Measurements from ENCODE around the gene AFMID.
"Not testable (repeated sequence)": the region's sequence is repeated elsewhere in the genome, so short reads cannot be mapped to it uniquely, and the experiment has no call there.

AFMID gene

DNA sequence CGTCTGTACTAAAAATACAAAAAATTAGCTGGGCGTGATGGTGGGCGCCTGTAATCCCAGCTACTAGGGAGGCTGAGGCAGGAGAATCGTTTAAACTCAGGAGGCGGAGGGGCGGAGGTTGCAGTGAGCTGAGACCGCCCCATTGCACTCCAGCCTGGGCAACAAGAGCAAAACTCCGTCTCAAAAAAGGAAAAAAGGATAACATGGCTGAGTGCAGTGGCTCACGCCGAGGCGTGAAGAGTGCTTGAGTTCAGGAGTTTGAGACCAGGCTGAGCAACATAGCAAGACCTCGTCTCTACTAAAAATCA lies 47.3 kb upstream of the AFMID start:
- H3K14ac ChIP-seq (ENCODE audit: low read length in 2 of 2); H2AK5ac ChIP-seq (ENCODE audit: low read length, severe bottlenecking); H3K4ac ChIP-seq (ENCODE audit: low read depth in 1 of 2, low read length in 2 of 2); H3K18ac ChIP-seq (ENCODE audit: low read depth in 1 of 2, low read length in 2 of 2); H2BK5ac ChIP-seq (ENCODE audit: low read depth, low read length, poor library complexity, severe bottlenecking); H3K4me3 ChIP-seq (ENCODE audit: insufficient read depth in 1 of 2, low read depth in 1 of 2, low read length in 2 of 2); H2AFZ ChIP-seq (ENCODE audit: low read depth, low read length); H4K91ac ChIP-seq (ENCODE audit: low read length); H3K4me2 ChIP-seq (ENCODE audit: low read length, poor library complexity, severe bottlenecking); H3K9ac ChIP-seq (ENCODE audit: low read length); H3K9me3 ChIP-seq (ENCODE audit: control insufficient read depth, low read length); H3K79me1 ChIP-seq (replicated peaks; ENCODE audit: low read length, poor library complexity, severe bottlenecking); H4K8ac ChIP-seq (ENCODE audit: low read length); DNase-seq; H3K36me3 ChIP-seq (ENCODE audit: control insufficient read depth in 1 of 2, insufficient read depth in 2 of 2, low read depth in 1 of 2, low read length in 2 of 2); H3K23ac ChIP-seq (ENCODE audit: low read length in 2 of 2); H2BK15ac ChIP-seq (ENCODE audit: low read depth, poor library complexity, severe bottlenecking); H2BK12ac ChIP-seq (ENCODE audit: low read length in 2 of 2); H3K27ac ChIP-seq (ENCODE audit: low read length, poor library complexity, severe bottlenecking); H2BK120ac ChIP-seq (ENCODE audit: low read depth, low read length): not testable (repeated sequence)
- peaks cover 34% of the 10 kb centered on the region for H3K4me1 ChIP-seq (ENCODE audit: control insufficient read depth, insufficient read depth, low read depth, low read length)
- peaks cover 0 to 29% of the 10 kb centered on the region in 2 experiments for H3K27me3 ChIP-seq (ENCODE audit: control insufficient read depth in 1 of 2, insufficient read depth in 1 of 2, low read length in 2 of 2)
- WGBS, result 95% methylated on average over 12 of the region's 12 CpGs

DNA sequence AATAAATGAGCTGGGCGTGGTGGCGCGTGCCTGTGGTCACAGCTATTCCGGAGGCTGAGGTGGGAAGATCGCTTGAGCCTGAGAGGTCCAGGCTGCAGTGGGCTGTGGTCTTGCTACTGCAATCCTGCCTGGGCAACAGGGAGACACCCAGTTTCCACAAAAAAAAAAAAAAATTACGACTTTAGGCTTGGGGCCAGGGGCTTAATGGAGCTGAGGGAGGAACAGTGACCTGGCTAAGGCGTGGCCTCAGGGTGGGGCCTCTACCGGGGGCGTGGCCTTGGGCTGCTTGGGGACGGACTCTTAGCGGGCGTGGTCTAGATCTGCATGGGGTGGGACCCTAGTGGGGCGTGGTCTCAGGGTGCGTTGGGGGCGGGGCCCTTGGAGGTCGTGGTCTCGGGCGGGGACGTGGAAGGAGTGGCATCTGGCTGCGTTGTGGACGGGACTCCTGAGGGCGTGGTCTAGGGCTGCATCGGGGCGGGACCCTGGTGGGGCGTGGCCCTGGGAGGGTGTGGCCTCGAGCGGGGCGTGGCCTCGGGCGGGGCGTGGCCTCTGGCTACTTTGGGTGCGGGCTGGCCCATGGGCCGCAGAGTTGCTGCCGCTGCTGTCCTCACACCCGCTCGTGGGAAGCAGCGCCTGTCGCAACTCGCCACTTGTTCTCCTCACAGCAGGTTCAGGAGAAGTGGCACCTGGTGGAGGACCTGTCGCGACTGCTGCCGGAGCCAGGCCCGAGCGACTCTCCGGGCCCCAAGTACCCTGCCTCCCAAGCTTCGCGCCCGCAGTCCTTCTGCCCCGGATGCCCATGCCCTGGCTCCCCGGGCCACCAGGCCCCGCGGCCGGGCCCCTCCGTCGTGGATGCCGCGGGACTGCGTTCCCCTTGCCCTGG lies 46.8 kb upstream of the AFMID start:
- Histone ChIP-seq H3K4ac (ENCODE audit: low read depth in 1 of 2, low read length in 2 of 2) (no peak overlapping the region), H3K14ac (ENCODE audit: low read length in 2 of 2) (no peak overlapping the region), H3K27ac (ENCODE audit: low read length, poor library complexity, severe bottlenecking) (no peak overlapping the region), H2BK15ac (ENCODE audit: low read depth, poor library complexity, severe bottlenecking) (no peak overlapping the region), H2AK5ac (ENCODE audit: low read length, severe bottlenecking) (no peak overlapping the region), H3K9me3 (ENCODE audit: control insufficient read depth, low read length) (no peaks in the 10 kb centered on the region), H3K27me3 (ENCODE audit: control insufficient read depth in 1 of 2, insufficient read depth in 1 of 2, low read length in 2 of 2) (peaks cover 0 to 23% of the 10 kb centered on the region in 2 experiments), H4K91ac (ENCODE audit: low read length) (peak overlapping the region; percentile 52), H3K18ac (ENCODE audit: low read depth in 1 of 2, low read length in 2 of 2) (peak overlapping the region; percentile 13 to 14), H3K4me1 (ENCODE audit: control insufficient read depth, insufficient read depth, low read depth, low read length) (peaks cover 40% of the 10 kb centered on the region), H2AFZ (ENCODE audit: low read depth, low read length) (no peak overlapping the region), H3K9ac (ENCODE audit: low read length) (no peak overlapping the region), H3K36me3 (ENCODE audit: control insufficient read depth in 1 of 2, insufficient read depth in 2 of 2, low read depth in 1 of 2, low read length in 2 of 2) (no peaks in the 10 kb centered on the region), H3K4me2 (ENCODE audit: low read length, poor library complexity, severe bottlenecking) (no peak overlapping the region), H3K79me1 (replicated peaks; ENCODE audit: low read length, poor library complexity, severe bottlenecking) (no peaks in the 10 kb centered on the region), H3K4me3 (ENCODE audit: insufficient read depth in 1 of 2, low read depth in 1 of 2, low read length in 2 of 2) (peak overlapping the region in 1 of 2 experiments; percentile 9), H4K8ac (ENCODE audit: low read length) (peak overlapping the region; percentile 45), H2BK12ac (ENCODE audit: low read length in 2 of 2) (no peak overlapping the region), H2BK120ac (ENCODE audit: low read depth, low read length) (no peak overlapping the region), H3K23ac (ENCODE audit: low read length in 2 of 2) (no peak overlapping the region), H2BK5ac (ENCODE audit: low read depth, low read length, poor library complexity, severe bottlenecking) (no peak overlapping the region)
- WGBS, result 47% methylated on average over 58 of the region's 58 CpGs
- peak; percentile 62 for DNase-seq

DNA sequence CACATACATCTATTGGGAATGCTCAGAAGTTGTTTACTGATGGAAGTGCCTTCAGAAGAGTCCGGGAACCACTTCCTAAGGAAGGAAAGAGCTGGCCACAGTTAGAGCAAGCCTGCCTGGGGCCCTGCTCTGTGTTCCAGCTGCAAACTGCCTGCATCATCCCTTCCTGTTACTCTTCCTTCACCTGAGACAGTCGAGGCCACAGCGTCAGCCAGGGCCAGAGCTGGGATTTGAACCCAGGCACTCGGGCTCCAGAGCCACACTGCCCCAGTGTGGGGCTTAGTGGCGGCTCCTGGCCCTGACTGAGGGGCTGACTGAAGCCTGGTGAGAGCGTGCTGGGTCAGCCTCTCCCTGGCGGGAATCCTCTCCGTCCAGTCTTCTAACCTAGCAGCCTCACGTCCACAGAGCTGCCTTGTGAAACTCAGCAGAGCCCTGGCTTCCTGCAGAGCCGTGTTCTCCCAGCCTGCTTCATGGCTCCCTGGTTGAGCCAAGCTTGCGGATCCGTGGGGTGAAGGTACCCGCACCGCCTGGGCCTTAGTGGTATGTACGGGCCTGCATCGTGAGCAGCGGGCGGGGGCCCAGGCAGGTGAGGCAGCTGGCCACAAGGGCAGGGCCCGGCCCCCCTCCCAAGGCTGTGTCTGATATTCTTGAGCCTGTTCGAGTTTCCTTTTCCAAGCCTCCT lies 45.6 kb upstream of the AFMID start:
- no peak overlapping the region for H3K9ac ChIP-seq (ENCODE audit: low read length)
- no peak overlapping the region for H2AFZ ChIP-seq (ENCODE audit: low read depth, low read length)
- H4K91ac ChIP-seq (ENCODE audit: low read length), result no peak overlapping the region
- no peaks in the 10 kb centered on the region for H3K36me3 ChIP-seq (ENCODE audit: control insufficient read depth in 1 of 2, insufficient read depth in 2 of 2, low read depth in 1 of 2, low read length in 2 of 2)
- H2BK12ac ChIP-seq (ENCODE audit: low read length in 2 of 2), result peak overlapping the region in 1 of 2 experiments; percentile 45
- H2BK15ac ChIP-seq (ENCODE audit: low read depth, poor library complexity, severe bottlenecking), result no peak overlapping the region
- no peak overlapping the region for H2BK120ac ChIP-seq (ENCODE audit: low read depth, low read length)
- H3K14ac ChIP-seq (ENCODE audit: low read length in 2 of 2), result peak overlapping the region in 1 of 2 experiments; percentile 53
- no peak overlapping the region for H3K4ac ChIP-seq (ENCODE audit: low read depth in 1 of 2, low read length in 2 of 2)
- peaks cover 0 to 18% of the 10 kb centered on the region in 2 experiments for H3K27me3 ChIP-seq (ENCODE audit: control insufficient read depth in 1 of 2, insufficient read depth in 1 of 2, low read length in 2 of 2)
- H3K4me1 ChIP-seq (ENCODE audit: control insufficient read depth, insufficient read depth, low read depth, low read length), result peaks cover 42% of the 10 kb centered on the region
- H3K4me3 ChIP-seq (ENCODE audit: insufficient read depth in 1 of 2, low read depth in 1 of 2, low read length in 2 of 2), result no peak overlapping the region
- H4K8ac ChIP-seq (ENCODE audit: low read length), result no peak overlapping the region
- H3K79me1 ChIP-seq (replicated peaks; ENCODE audit: low read length, poor library complexity, severe bottlenecking), result no peaks in the 10 kb centered on the region
- no peak overlapping the region for H3K4me2 ChIP-seq (ENCODE audit: low read length, poor library complexity, severe bottlenecking)
- 89% methylated on average over 20 of the region's 20 CpGs for WGBS
- H2AK5ac ChIP-seq (ENCODE audit: low read length, severe bottlenecking), result no peak overlapping the region
- no peak overlapping the region for H3K23ac ChIP-seq (ENCODE audit: low read length in 2 of 2)
- H3K9me3 ChIP-seq (ENCODE audit: control insufficient read depth, low read length), result no peaks in the 10 kb centered on the region
- H3K27ac ChIP-seq (ENCODE audit: low read length, poor library complexity, severe bottlenecking), result no peak overlapping the region
- DNase-seq, result no peak
- no peak overlapping the region for H2BK5ac ChIP-seq (ENCODE audit: low read depth, low read length, poor library complexity, severe bottlenecking)
- H3K18ac ChIP-seq (ENCODE audit: low read depth in 1 of 2, low read length in 2 of 2), result peak overlapping the region in 1 of 2 experiments; percentile 48

DNA sequence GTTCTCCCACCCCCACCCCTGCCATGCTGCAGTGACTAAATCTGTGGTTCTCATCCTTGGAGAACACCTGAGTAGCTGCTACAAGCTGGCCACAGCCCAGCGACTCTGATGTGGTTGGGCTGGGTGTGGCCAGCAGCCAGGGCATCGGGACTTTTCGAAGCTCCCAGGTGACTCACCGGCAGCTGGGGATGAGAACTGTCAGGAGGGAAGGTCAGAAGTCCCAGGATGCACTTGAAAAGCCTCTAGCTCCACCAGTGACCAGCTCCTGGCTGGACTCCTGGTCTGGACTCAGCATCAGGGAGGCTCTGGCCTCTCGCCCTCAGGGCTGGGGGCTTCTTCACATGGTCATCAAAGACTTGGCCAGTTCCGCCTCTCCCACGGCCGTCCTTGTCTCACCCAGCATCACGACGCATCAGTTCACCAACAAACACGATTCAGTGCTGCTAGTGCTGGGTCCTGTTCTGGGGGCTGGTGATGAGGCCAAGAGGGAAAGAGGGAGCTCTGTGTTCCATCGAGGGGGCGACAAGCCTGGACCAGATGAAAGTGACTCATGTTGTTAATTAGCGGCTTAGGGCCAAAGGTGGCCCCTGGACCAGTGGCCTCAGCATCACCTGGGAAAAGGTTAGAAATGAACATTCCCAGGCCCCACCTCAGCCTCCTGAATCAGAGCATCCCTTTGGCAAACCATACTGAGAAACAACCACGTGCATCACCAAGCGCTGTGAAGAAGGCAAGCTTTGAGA lies 44.9 kb upstream of the AFMID start:
- no peak overlapping the region for H3K14ac ChIP-seq (ENCODE audit: low read length in 2 of 2)
- peak overlapping the region; percentile 31 for H2BK15ac ChIP-seq (ENCODE audit: low read depth, poor library complexity, severe bottlenecking)
- 76% methylated on average over 16 of the region's 16 CpGs for WGBS
- H3K23ac ChIP-seq (ENCODE audit: low read length in 2 of 2), result no peak overlapping the region
- peak overlapping the region in 1 of 2 experiments; percentile 40 for H2BK12ac ChIP-seq (ENCODE audit: low read length in 2 of 2)
- no peak overlapping the region for H3K4ac ChIP-seq (ENCODE audit: low read depth in 1 of 2, low read length in 2 of 2)
- H4K8ac ChIP-seq (ENCODE audit: low read length), result no peak overlapping the region
- no peaks in the 10 kb centered on the region for H3K9me3 ChIP-seq (ENCODE audit: control insufficient read depth, low read length)
- H4K91ac ChIP-seq (ENCODE audit: low read length), result no peak overlapping the region
- no peak overlapping the region for H3K9ac ChIP-seq (ENCODE audit: low read length)
- H3K27me3 ChIP-seq (ENCODE audit: control insufficient read depth in 1 of 2, insufficient read depth in 1 of 2, low read length in 2 of 2), result peaks cover 0 to 22% of the 10 kb centered on the region in 2 experiments
- H3K4me2 ChIP-seq (ENCODE audit: low read length, poor library complexity, severe bottlenecking), result no peak overlapping the region
- H3K27ac ChIP-seq (ENCODE audit: low read length, poor library complexity, severe bottlenecking), result no peak overlapping the region
- H3K4me1 ChIP-seq (ENCODE audit: control insufficient read depth, insufficient read depth, low read depth, low read length), result peaks cover 42% of the 10 kb centered on the region
- no peak overlapping the region for H2BK5ac ChIP-seq (ENCODE audit: low read depth, low read length, poor library complexity, severe bottlenecking)
- H2AFZ ChIP-seq (ENCODE audit: low read depth, low read length), result no peak overlapping the region
- no peak overlapping the region for H3K4me3 ChIP-seq (ENCODE audit: insufficient read depth in 1 of 2, low read depth in 1 of 2, low read length in 2 of 2)
- DNase-seq, result peak; percentile 60
- H3K18ac ChIP-seq (ENCODE audit: low read depth in 1 of 2, low read length in 2 of 2), result peak overlapping the region in 1 of 2 experiments; percentile 49
- H3K36me3 ChIP-seq (ENCODE audit: control insufficient read depth in 1 of 2, insufficient read depth in 2 of 2, low read depth in 1 of 2, low read length in 2 of 2), result no peaks in the 10 kb centered on the region
- no peaks in the 10 kb centered on the region for H3K79me1 ChIP-seq (replicated peaks; ENCODE audit: low read length, poor library complexity, severe bottlenecking)
- H2AK5ac ChIP-seq (ENCODE audit: low read length, severe bottlenecking), result no peak overlapping the region
- no peak overlapping the region for H2BK120ac ChIP-seq (ENCODE audit: low read depth, low read length)
